T-helper 1 cell treated with Interleukin-12 subunit alpha and Interleukin-12 subunit beta and Interleukin-4 antibody, amounts not matched to agents 30 μg/mL and 1 μg/mL, for 36 hours (primary cell): ENCODE data around the gene SLC35G3.
A peak's percentile ranks its signal among the peaks of the same experiment; 100 is the strongest.
"Not testable (repeated sequence)": the region's sequence is repeated elsewhere in the genome, so short reads cannot be mapped to it uniquely, and the experiment has no call there.

ENCODE experiments used
- H3K27ac Mint-ChIP-seq: one replicate; pipeline ENCODE4 v1.8.0; 2021; ENCODE audit warnings: mild to moderate bottlenecking, mixed read lengths
- H3K27me3 Mint-ChIP-seq: one replicate; pipeline ENCODE4 v1.8.0; 2021; ENCODE audit warnings: low read depth, mixed read lengths
- H3K36me3 Mint-ChIP-seq: one replicate; pipeline ENCODE4 v1.8.0; 2021; ENCODE audit warnings: low read depth, mixed read lengths
- H3K4me1 Mint-ChIP-seq: one replicate; pipeline ENCODE4 v1.8.0; 2021; ENCODE audit warnings: low read depth, mixed read lengths
- H3K4me3 Mint-ChIP-seq: one replicate; pipeline ENCODE4 v1.8.0; 2021; ENCODE audit warnings: mild to moderate bottlenecking, moderate library complexity, mixed read lengths
- H3K9me3 Mint-ChIP-seq: one replicate; pipeline ENCODE4 v1.8.0; 2021; ENCODE audit warnings: mixed read lengths

SLC35G3 gene

DNA sequence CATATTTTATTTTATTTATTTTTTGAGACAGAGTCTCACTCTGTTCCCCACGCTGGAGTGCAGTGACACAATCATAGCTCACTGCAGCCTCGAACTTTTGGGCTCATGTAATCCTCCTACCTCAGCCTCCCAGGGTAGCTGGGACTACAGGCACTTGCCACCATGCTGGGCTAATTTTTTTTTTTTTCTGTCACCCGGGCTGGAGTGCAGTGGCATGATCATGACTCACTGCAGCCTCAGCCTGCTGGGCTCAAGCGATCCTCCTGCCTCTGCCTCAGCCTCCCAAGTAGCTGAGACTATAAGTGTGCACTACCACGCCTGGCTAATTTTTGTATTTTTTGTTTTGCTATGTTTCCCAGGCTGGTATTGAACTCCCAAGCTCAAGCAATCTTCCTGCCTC is 29.5 kb downstream of the SLC35G3 start:
- Mint-ChIP-seq H3K4me1 (peaks cover 31% of the 10 kb centered on the region), H3K9me3 (no peaks in the 10 kb centered on the region), H3K36me3 (peaks cover 3% of the 10 kb centered on the region), H3K27ac (no peak overlapping the region), H3K27me3 (no peaks in the 10 kb centered on the region), H3K4me3 (no peak overlapping the region)

GRCh38 chr17:35163886-35164285 is 30.3 kb downstream of the SLC35G3 start:
- Mint-ChIP-seq H3K4me3 (no peak overlapping the region), H3K9me3 (no peaks in the 10 kb centered on the region), H3K4me1 (peaks cover 31% of the 10 kb centered on the region), H3K27ac (no peak overlapping the region), H3K36me3 (peaks cover 3% of the 10 kb centered on the region), H3K27me3 (no peaks in the 10 kb centered on the region)

DNA sequence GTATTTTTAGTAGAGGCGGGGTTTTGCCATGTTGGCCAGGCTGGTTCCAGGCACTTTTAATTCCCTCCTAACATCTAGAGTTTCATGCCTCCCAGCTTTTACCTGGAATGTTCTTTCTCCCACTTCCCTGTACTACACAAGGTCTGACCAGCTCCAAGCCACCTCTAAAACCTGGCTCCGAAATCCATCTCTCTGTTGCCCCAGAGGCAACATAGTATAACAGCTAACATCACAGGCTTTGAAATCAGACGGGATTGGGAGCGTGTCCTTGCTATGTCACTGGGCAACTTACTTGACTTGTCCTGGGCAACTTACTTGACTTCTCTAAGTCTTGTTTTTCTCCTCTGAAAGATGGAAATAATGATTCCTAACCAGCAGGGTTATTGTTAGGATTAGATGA is 31.4 kb downstream of the SLC35G3 start:
- Mint-ChIP-seq H3K36me3 (peaks cover 3% of the 10 kb centered on the region), H3K4me1 (peaks cover 31% of the 10 kb centered on the region), H3K27ac (no peak overlapping the region), H3K9me3 (no peaks in the 10 kb centered on the region), H3K27me3 (no peaks in the 10 kb centered on the region), H3K4me3 (no peak overlapping the region)

DNA sequence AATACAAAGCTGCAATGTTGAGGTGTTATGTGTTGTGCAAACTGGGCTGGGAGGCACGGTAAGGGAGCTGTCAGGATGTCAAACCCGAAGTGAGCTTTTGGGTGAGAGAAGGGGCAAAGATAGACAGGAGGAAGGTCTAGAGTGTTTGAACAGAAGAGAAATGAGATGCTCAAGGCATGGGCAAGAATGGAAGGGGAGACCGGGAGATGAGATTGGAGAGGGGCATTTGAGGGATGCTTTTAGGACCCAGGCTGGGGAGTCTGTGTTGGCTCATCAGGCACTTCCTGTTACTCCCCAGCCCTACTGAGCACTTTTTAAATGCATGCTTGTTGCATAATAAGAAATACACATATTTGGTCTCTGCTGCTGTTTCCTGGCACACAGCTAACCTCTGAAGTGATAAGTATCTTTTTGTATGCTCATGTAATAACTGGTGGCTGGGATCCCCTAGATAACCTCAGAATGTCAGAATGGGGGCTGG is 32.9 kb downstream of the SLC35G3 start:
- Mint-ChIP-seq H3K27me3 (no peaks in the 10 kb centered on the region), H3K9me3 (no peaks in the 10 kb centered on the region), H3K27ac (peak overlapping the region; percentile 58), H3K36me3 (peaks cover 3% of the 10 kb centered on the region), H3K4me1 (peaks cover 29% of the 10 kb centered on the region), H3K4me3 (peak overlapping the region; percentile 38)

- peak overlapping the region; percentile 38 for H3K4me3 Mint-ChIP-seq
- no peaks in the 10 kb centered on the region for H3K27me3 Mint-ChIP-seq
- peaks cover 3% of the 10 kb centered on the region for H3K36me3 Mint-ChIP-seq
- no peaks in the 10 kb centered on the region for H3K9me3 Mint-ChIP-seq
- H3K4me1 Mint-ChIP-seq, result peaks cover 29% of the 10 kb centered on the region
- peak overlapping the region; percentile 58 for H3K27ac Mint-ChIP-seq
Observed at GRCh38 chr17:35160354-35161201, 33.6 kb downstream of the SLC35G3 start.

DNA sequence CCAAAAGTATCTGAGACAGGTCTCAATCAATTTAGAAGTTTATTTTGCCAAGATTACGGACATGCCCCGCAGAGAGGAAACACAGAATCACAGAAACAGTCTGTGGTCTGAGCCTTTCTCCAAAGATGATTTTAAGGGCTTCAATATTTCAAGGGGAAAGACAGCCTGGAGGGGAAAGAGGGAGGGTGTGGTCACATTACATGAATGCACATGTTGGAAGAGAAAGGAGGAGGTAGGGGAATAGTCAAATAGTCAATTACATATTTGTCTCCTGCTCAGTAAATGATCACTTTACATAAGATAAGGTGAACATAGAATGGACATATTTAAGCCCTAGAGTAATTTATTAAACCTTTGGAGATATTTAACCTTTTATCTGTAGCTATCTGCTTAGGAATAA is 34.3 kb downstream of the SLC35G3 start:
- Mint-ChIP-seq H3K4me3 (no peak overlapping the region), H3K9me3 (no peaks in the 10 kb centered on the region), H3K27ac (no peak overlapping the region), H3K36me3 (peaks cover 3% of the 10 kb centered on the region), H3K4me1 (peaks cover 26% of the 10 kb centered on the region), H3K27me3 (no peaks in the 10 kb centered on the region)

DNA sequence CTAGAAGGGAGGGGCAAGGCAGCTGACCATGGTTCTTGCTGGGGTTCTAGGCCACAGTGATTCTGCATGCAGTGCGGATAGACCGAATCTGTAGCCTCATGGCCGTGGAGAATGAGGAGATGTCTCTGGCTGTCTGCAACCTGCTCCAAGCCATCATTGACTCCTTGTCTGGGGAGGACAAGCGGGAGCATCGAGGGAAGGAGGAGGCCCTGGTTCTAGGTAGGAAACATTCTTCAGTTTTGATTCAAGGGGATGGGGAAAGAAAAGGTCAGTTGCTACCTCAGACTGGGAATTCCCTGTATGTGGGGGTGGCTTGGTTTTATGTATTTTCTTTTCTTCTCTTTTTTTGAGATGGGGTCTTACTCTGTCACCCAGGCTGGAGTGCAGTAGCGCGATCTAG is 38.9 kb downstream of the SLC35G3 start:
- H3K4me3 Mint-ChIP-seq, result no peak overlapping the region
- no peak overlapping the region for H3K27ac Mint-ChIP-seq
- H3K9me3 Mint-ChIP-seq, result no peaks in the 10 kb centered on the region

GRCh38 chr17:35154196-35155165 is 39.7 kb downstream of the SLC35G3 start:
- no peaks in the 10 kb centered on the region for H3K4me1 Mint-ChIP-seq
- H3K27ac Mint-ChIP-seq, result no peak overlapping the region
- no peaks in the 10 kb centered on the region for H3K36me3 Mint-ChIP-seq
- H3K9me3 Mint-ChIP-seq, result no peaks in the 10 kb centered on the region
- peaks cover 21% of the 10 kb centered on the region for H3K27me3 Mint-ChIP-seq
- H3K4me3 Mint-ChIP-seq, result no peak overlapping the region

More for the DNA sequence above, 38.9 kb downstream of the SLC35G3 start:
- Mint-ChIP-seq H3K27me3 (peaks cover 21% of the 10 kb centered on the region), H3K36me3 (no peaks in the 10 kb centered on the region), H3K4me1 (peaks cover 3% of the 10 kb centered on the region)

GRCh38 chr17:35152421-35153140 is 41.6 kb downstream of the SLC35G3 start:
- no peaks in the 10 kb centered on the region for H3K9me3 Mint-ChIP-seq
- peaks cover 25% of the 10 kb centered on the region for H3K27me3 Mint-ChIP-seq
- no peaks in the 10 kb centered on the region for H3K4me1 Mint-ChIP-seq
- no peak overlapping the region for H3K27ac Mint-ChIP-seq
- no peaks in the 10 kb centered on the region for H3K36me3 Mint-ChIP-seq
- H3K4me3 Mint-ChIP-seq, result no peak overlapping the region

- not testable (repeated sequence) for H3K4me3 Mint-ChIP-seq, H3K27ac Mint-ChIP-seq, H3K9me3 Mint-ChIP-seq, H3K4me1 Mint-ChIP-seq, H3K36me3 Mint-ChIP-seq
- H3K27me3 Mint-ChIP-seq, result peaks cover 25% of the 10 kb centered on the region
Observed at GRCh38 chr17:35151080-35151479, 43.1 kb downstream of the SLC35G3 start.

- Mint-ChIP-seq H3K27me3 (peaks cover 25% of the 10 kb centered on the region), H3K9me3 (no peaks in the 10 kb centered on the region), H3K4me1 (no peaks in the 10 kb centered on the region), H3K36me3 (no peaks in the 10 kb centered on the region), H3K4me3 (no peak overlapping the region), H3K27ac (no peak overlapping the region)
Observed at GRCh38 chr17:35149941-35150340, 44.3 kb downstream of the SLC35G3 start.

DNA sequence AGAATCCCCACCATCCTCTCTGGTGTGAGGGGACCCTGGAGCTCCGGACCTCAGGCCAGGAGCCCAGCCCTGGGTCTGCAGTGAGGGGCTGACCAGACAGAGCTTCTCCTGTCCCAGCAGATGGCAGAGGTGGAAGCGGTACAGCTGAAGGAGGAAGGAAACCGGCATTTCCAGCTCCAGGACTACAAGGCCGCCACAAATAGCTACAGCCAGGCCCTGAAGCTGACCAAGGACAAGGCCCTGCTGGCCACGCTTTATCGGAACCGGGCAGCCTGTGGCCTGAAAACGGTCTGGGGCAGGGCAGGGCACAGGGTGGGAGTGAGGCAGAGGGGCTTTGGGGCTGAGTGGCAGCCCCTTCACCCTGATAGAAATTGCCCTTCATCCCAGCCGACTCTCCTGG is 46.0 kb downstream of the SLC35G3 start:
- no peak overlapping the region for H3K27ac Mint-ChIP-seq
- H3K36me3 Mint-ChIP-seq, result no peaks in the 10 kb centered on the region
- no peaks in the 10 kb centered on the region for H3K9me3 Mint-ChIP-seq
- H3K4me1 Mint-ChIP-seq, result no peaks in the 10 kb centered on the region
- peaks cover 14% of the 10 kb centered on the region for H3K27me3 Mint-ChIP-seq
- no peak overlapping the region for H3K4me3 Mint-ChIP-seq

GRCh38 chr17:35147375-35147905 is 46.8 kb downstream of the SLC35G3 start, which contains the start of gene UNC45B:
UNC45B (plus strand) TSS chr17:35147817; CDS start chr17:35148264, 447 bp downstream.
- Mint-ChIP-seq H3K9me3 (no peaks in the 10 kb centered on the region), H3K4me3 (no peak within 1 kb of the TSS), H3K36me3 (no peaks in the 10 kb centered on the region), H3K27ac (no peak within 1 kb of the TSS), H3K4me1 (peaks cover 1% of the 10 kb centered on the region), H3K27me3 (peaks cover 8% of the 10 kb centered on the region)
